ENCODE data around the gene CHP1.
"Not testable (repeated sequence)": the region's sequence is repeated elsewhere in the genome, so short reads cannot be mapped to it uniquely, and the experiment has no call there.

The CHP1 gene

DNA sequence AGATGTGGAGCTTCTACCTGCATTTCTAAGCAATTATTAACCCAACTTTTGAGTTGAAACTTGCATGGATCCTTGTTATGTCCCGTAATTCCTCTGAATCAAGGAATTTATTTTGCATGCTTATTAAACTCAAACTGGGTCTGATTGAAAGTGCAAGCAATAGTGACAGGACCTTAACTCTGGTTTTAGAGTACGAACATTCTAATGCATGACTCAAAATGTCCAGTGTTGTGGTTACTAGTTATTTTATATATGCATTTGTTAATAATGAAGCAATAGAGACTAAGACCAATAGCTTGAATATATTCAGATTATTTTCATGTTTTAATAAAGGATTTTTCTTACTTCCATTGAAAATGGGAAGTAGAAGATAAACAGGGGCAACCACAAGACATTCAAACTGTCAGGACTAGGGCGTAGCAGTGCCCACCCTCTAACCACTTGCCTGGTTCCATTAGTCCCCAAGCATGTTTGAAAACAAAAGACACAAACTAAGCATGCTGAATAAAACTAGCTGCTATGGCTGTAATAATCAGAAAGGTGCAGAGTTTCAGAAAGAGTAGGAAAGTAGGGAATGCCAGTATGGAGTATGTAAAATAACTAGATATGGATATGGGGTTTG, 73.2 kb downstream of the CHP1 start:
- TF ChIP-seq, protein P1, sequence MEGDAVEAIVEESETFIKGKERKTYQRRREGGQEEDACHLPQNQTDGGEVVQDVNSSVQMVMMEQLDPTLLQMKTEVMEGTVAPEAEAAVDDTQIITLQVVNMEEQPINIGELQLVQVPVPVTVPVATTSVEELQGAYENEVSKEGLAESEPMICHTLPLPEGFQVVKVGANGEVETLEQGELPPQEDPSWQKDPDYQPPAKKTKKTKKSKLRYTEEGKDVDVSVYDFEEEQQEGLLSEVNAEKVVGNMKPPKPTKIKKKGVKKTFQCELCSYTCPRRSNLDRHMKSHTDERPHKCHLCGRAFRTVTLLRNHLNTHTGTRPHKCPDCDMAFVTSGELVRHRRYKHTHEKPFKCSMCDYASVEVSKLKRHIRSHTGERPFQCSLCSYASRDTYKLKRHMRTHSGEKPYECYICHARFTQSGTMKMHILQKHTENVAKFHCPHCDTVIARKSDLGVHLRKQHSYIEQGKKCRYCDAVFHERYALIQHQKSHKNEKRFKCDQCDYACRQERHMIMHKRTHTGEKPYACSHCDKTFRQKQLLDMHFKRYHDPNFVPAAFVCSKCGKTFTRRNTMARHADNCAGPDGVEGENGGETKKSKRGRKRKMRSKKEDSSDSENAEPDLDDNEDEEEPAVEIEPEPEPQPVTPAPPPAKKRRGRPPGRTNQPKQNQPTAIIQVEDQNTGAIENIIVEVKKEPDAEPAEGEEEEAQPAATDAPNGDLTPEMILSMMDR (IDR thresholded peaks at IDR 0.05; ENCODE audit: low read depth, low read length): no peak
- no peak for DNase-seq (ENCODE audit: extremely low read depth, low read depth)

DNA sequence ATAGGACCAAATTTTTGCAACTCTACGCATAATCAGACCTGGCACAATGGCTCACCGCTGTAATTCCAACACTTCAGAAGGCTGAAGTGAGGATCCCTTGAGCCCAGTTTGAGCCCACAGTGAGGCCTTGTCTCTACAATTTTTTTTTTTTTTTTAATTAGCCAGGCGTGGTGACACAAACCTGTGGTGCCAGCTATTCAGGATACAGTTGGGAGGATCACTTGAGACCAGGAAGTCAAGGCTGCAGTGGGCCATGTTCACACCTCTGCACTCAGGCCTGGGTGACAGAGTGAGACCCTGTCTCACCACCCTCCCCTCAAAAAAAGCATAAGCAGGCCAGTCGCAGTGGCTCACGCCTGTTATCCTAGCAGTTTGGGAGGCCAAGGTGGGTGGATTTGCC, 76.6 kb downstream of the CHP1 start:
- no peak for DNase-seq (ENCODE audit: extremely low read depth, low read depth)
- TF ChIP-seq, protein P1 (IDR thresholded peaks at IDR 0.05; ENCODE audit: low read depth, low read length): no peak

DNA sequence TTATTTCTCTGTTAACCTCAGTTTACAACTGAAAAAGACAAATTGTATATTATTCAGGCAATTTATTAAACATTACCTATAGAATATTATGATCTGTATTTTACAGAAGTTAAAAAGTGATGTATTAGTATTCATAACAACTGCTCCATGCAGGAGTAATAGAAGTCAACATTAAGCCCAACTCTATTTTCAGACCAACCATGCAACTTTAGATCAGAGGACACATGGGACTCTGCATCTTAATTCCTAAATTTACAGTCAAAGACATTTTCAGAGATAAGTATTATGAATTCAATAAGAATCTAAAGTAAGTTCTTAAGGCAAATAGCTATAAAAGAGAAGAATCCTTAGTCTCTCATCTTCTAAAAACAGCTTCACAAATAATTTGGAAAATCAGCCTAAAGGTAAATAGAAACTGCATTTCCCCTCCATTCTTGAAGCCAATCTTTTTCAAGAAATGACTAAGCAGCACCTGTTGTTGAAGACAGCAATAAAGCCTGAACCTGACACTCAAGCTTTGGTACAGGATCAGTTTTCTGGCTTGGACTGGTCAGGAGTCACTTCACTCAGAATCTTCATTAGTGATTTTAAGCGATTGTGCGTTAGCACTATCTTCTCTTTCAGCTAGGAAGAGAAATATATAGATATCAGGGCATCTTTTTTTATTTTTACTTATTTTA, 78.3 kb downstream of the CHP1 start:
- TF ChIP-seq, protein P1 (IDR thresholded peaks at IDR 0.05; ENCODE audit: low read depth, low read length): no peak
- no peak for DNase-seq (ENCODE audit: extremely low read depth, low read depth)

DNA sequence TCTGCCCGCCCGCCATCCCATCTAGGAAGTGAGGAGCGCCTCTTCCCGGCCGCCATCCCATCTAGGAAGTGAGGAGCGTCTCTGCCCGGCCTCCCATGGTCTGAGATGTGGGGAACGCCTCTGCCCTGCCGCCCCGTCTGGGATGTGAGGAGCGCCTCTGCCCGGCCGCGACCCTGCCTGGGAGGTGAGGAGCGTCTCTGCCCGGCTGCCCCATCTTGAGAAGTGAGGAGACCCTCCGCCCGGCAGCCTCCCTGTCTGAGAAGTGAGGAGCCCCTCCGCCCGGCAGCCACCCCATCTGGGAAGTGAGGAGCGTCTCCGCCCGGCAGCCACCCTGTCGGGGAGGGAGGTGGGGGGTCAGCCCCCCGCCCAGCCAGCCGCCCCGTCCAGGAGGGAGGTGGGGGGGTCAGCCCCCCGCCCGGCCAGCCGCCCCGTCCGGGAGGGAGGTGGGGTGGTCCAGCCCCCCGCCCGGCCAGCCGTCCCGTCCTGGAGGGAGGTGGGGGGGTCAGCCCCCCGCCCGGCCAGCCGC, 89.8 kb downstream of the CHP1 start:
- DNase-seq (ENCODE audit: extremely low read depth, low read depth): not testable (repeated sequence)

DNA sequence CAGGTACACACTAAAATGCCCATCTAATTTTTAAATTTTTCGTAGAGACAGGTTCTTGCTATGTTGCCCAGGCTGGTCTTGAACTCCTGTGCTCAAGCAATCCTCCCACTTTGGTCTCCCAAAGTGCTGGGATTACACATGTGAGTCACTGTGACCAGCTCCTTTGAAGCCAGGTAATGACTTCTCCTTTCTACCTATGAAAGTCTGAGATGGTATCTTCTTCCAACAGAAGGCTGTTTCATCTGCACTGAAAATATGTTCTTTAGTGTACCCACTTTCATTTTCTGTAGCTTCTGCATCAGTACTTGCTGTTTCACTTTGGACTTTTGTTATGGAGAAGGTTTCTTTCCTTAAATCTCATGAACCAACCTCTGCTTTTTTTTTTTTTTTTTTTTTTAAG, 92.5 kb downstream of the CHP1 start:
- DNase-seq (ENCODE audit: extremely low read depth, low read depth): no peak
- TF ChIP-seq, protein P1 (IDR thresholded peaks at IDR 0.05; ENCODE audit: low read depth, low read length): no peak

DNA sequence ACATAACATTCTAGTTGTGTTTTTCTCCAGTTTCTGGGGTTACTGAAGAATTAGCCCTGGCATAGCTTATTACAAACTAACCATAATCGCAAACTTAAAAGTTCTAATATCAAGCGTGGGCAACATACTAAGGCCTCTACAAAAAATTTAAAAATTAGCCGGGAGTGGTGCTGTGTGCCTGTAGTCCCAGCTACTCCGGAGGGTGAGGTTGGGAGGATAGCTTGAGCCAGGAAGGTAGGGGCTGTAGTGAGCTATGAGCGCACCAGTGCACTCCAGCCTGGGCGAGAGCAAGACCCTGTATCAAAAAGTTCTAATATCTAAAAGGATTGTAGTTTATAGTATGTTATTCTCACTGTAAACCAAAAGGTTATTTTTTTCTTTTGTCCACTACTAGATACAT, 100.2 kb downstream of the CHP1 start:
- no peak for DNase-seq (ENCODE audit: extremely low read depth, low read depth)
- TF ChIP-seq, protein P1 (IDR thresholded peaks at IDR 0.05; ENCODE audit: low read depth, low read length): no peak
